PC-3 (cell line): ENCODE measurements around the gene AKAP17A. TPM values are rescaled to one million over a fixed set of nuclear protein-coding genes. Genes with fewer than 3 reads are reported as not detected.

Experiments
- ATAC-seq: fragments of 200-7000 bp; cut with Tn5 transposase; 2 replicates; pipeline ENCODE4 v1.9.1; 2020; ENCODE audit warnings: mild to moderate bottlenecking, moderate library complexity
- BruUV-seq: library from RNA; stranded (reverse); fragments of 400-500 nt; replicated peaks from 2 replicates; lab custom pipeline; 2021; lab: Mats Ljungman, UMichigan
- CTCF ChIA-PET: fragments of 300-600 bp; sonication (Branson Sonifier 250); formaldehyde crosslinking; loops from one replicate; lab custom pipeline; 2022; ENCODE audit warnings: antibody characterized with exemption; lab: Charles Lee
- POLR2A ChIA-PET: fragments of 300-600 bp; sonication (Branson Sonifier 250); formaldehyde crosslinking; loops from one replicate; lab custom pipeline; 2022; ENCODE audit warnings: antibody characterized with exemption; ENCODE audit not compliant: unreplicated experiment; lab: Charles Lee
- DNase-seq: peaks from one replicate; pipeline ENCODE4 v3.0.0-alpha.2; 2015
- H2AFZ ChIP-seq: fragments of 300-600 bp; sonication (generic); 2 replicates; pipeline ENCODE4 v1.6.0; 2016; ENCODE audit warnings: antibody characterized with exemption, low read length
- H3F3A ChIP-seq: fragments of 300-600 bp; sonication (generic); one replicate; pipeline ENCODE4 v1.6.0; 2017; ENCODE audit warnings: antibody characterized with exemption, low read length, control low read depth, mild to moderate bottlenecking; ENCODE audit not compliant: unreplicated experiment
- H3K27ac ChIP-seq: fragments of 300-600 bp; sonication (generic); 2 replicates; pipeline ENCODE4 v1.5.1; 2016; ENCODE audit warnings: mild to moderate bottlenecking, low read length
- H3K27me3 ChIP-seq: fragments of 300-600 bp; sonication (generic); 2 replicates; pipeline ENCODE4 v1.6.1; 2016; ENCODE audit warnings: low read length, mixed read lengths
- H3K36me3 ChIP-seq: fragments of 300-600 bp; sonication (generic); 2 replicates; pipeline ENCODE4 v1.6.1; 2016; ENCODE audit warnings: low read depth, mixed run types, low read length, mixed read lengths
- H3K4me1 ChIP-seq: fragments of 300-600 bp; sonication (generic); 2 replicates; pipeline ENCODE4 v1.5.1; 2016; ENCODE audit warnings: low read length; ENCODE audit not compliant: insufficient read depth
- H3K4me2 ChIP-seq: fragments of 300-600 bp; sonication (generic); 2 replicates; pipeline ENCODE4 v1.6.0; 2016; ENCODE audit warnings: low read length
- H3K4me3 ChIP-seq: fragments of 300-600 bp; sonication (generic); 2 replicates; pipeline ENCODE4 v1.5.1; 2016; ENCODE audit warnings: mild to moderate bottlenecking, low read length, mixed read lengths
- H3K79me2 ChIP-seq: fragments of 300-600 bp; sonication (generic); 2 replicates; pipeline ENCODE4 v1.6.1; 2017; ENCODE audit warnings: low read length, mixed read lengths
- H3K9ac ChIP-seq: fragments of 300-600 bp; sonication (generic); 2 replicates; pipeline ENCODE4 v1.6.0; 2016; ENCODE audit warnings: mild to moderate bottlenecking, low read length
- H3K9me2 ChIP-seq: fragments of 300-600 bp; sonication (generic); replicated peaks from 2 replicates; pipeline ENCODE4 v1.6.1; 2016; ENCODE audit warnings: mixed run types, low read length, mixed read lengths
- H3K9me3 ChIP-seq: fragments of 300-600 bp; sonication (generic); 2 replicates; pipeline ENCODE4 v1.6.1; 2016; ENCODE audit warnings: low read length, mixed read lengths
- H4K20me1 ChIP-seq: fragments of 300-600 bp; sonication (generic); 2 replicates; pipeline ENCODE4 v1.6.1; 2016; ENCODE audit warnings: low read length, mixed read lengths
- EZH2 ChIP-seq: fragments of 300-600 bp; sonication (generic); IDR thresholded peaks from one replicate; pipeline ENCODE4 v1.6.1; 2017; ENCODE audit warnings: antibody characterized with exemption, mild to moderate bottlenecking, low read length; ENCODE audit not compliant: unreplicated experiment
- EZH2phosphoT487 ChIP-seq: fragments of 300-600 bp; sonication (generic); IDR thresholded peaks from 2 replicates; pipeline ENCODE4 v1.6.1; 2018; ENCODE audit warnings: mild to moderate bottlenecking, antibody characterized with exemption, low read length, borderline replicate concordance
- intact Hi-C: fragments of 100-400 bp; cut with micrococcal nuclease; formaldehyde crosslinking; loops from 2 replicates; pipeline ENCODE4 v1.9.0; 2023
- total RNA-seq: library from RNA; depleted of rRNA; stranded (reverse); fragments of >200 nt; gene quantifications from 2 replicates; pipeline ENCODE4 v1.2.3, GENCODE V29; 2014
- TF ChIP-seq, protein P1 (sequence below): fragments of 300-600 bp; sonication (generic); conservative IDR thresholded peaks from 2 replicates; pipeline ENCODE4 v1.5.1; 2017; ENCODE audit warnings: antibody characterized with exemption, low read depth, mild to moderate bottlenecking, low read length

AKAP17A gene
- total RNA-seq, 1 experiment from 2014 or later, result 36.8 TPM

DNA sequence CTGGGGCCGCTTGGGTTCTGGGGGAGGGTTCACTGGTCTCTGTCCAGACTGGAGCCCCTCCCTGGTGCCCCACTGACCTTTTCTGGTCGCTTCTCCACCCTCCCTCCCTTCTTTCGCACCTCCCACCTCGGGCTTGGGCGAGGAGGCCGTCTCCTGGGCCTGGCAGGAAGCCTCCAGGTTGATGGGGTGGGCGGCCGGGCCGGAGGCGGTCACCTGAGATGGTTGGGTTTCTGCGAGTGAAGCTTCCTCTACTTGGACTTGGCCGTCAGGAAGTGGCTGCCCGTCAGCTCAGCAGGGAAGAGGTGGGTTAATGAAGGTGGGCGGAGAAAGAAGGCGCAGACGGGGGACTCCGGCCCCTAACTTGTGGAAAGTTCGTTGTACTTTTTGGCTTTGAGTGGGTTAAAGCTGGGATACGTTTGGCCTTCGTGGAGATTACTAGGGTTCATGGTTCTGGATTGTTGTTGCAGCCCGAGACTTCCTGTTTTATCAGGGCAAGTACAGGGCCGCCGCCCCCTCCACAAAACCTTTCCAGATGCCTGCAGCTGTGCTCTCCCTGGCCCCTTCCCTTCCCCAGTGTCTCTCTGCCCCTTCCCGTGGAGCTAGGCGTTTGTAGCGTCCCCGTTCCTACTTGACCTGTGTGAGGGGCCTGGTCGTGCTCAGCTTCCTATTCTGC lies 1.2 kb downstream of the AKAP17A start:
- no peak for TF ChIP-seq EZH2phosphoT487
- no peak for TF ChIP-seq EZH2
- TF ChIP-seq, protein P1, sequence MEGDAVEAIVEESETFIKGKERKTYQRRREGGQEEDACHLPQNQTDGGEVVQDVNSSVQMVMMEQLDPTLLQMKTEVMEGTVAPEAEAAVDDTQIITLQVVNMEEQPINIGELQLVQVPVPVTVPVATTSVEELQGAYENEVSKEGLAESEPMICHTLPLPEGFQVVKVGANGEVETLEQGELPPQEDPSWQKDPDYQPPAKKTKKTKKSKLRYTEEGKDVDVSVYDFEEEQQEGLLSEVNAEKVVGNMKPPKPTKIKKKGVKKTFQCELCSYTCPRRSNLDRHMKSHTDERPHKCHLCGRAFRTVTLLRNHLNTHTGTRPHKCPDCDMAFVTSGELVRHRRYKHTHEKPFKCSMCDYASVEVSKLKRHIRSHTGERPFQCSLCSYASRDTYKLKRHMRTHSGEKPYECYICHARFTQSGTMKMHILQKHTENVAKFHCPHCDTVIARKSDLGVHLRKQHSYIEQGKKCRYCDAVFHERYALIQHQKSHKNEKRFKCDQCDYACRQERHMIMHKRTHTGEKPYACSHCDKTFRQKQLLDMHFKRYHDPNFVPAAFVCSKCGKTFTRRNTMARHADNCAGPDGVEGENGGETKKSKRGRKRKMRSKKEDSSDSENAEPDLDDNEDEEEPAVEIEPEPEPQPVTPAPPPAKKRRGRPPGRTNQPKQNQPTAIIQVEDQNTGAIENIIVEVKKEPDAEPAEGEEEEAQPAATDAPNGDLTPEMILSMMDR, result no peak
- Histone ChIP-seq H3K27me3 (no peaks in the 10 kb centered on the region), H3K79me2 (peaks cover 47% of the 10 kb centered on the region), H3K4me3 (peak overlapping the region; percentile 87), H4K20me1 (peaks cover 10% of the 10 kb centered on the region; the same call in 1 of the 2 replicates), H3K9me3 (no peaks in the 10 kb centered on the region), H3K4me1 (0 out of 2 replicates have a peak, but pooled peaks cover 4% of the 10 kb centered on the region), H3K36me3 (peaks cover 12% of the 10 kb centered on the region; the same call in 1 of the 2 replicates), H3F3A (no peaks in the 10 kb centered on the region), H3K9ac (peak overlapping the region; percentile 90), H3K27ac (0 out of 2 replicates have a peak overlapping the region, but pooled peaks have one; percentile 18), H3K9me2 (no peaks in the 10 kb centered on the region), H2AFZ (no peak overlapping the region), H3K4me2 (peak overlapping the region; percentile 93)
- ATAC-seq (peak; percentile 40), DNase-seq (peak; percentile 19)
- ChIA-PET CTCF (no interaction called here), POLR2A (no interaction called here)
- BruUV-seq, result no TSS peak
- intact Hi-C loops, result no loop called here

- Histone ChIP-seq H3F3A (no peaks in the 10 kb centered on the region), H3K4me2 (peak overlapping the region; percentile 93), H3K4me1 (0 out of 2 replicates have a peak, but pooled peaks cover 4% of the 10 kb centered on the region), H3K79me2 (peaks cover 47% of the 10 kb centered on the region), H4K20me1 (peaks cover 10% of the 10 kb centered on the region; the same call in 1 of the 2 replicates), H3K9ac (no peak overlapping the region), H3K27me3 (no peaks in the 10 kb centered on the region), H3K36me3 (peaks cover 12% of the 10 kb centered on the region; the same call in 1 of the 2 replicates), H3K27ac (no peak overlapping the region), H3K9me3 (no peaks in the 10 kb centered on the region), H2AFZ (no peak overlapping the region), H3K4me3 (peak overlapping the region; percentile 87), H3K9me2 (no peaks in the 10 kb centered on the region)
- intact Hi-C loops, result no loop called here
- TSS peak; percentile 34 for BruUV-seq
- TF ChIP-seq EZH2phosphoT487, result no peak
- TF ChIP-seq, protein P1, result no peak
- no peak for TF ChIP-seq EZH2
- ChIA-PET CTCF (no interaction called here), POLR2A (no interaction called here)
- DNase-seq (no peak), ATAC-seq (no peak)
These were observed 2.2 kb downstream of the AKAP17A start for GRCh38 chrX:1593286-1594271.
